Measurements from ENCODE around the gene IWS1.
"Not testable (repeated sequence)": the region's sequence is repeated elsewhere in the genome, so short reads cannot be mapped to it uniquely, and the experiment has no call there.

The IWS1 gene

DNA sequence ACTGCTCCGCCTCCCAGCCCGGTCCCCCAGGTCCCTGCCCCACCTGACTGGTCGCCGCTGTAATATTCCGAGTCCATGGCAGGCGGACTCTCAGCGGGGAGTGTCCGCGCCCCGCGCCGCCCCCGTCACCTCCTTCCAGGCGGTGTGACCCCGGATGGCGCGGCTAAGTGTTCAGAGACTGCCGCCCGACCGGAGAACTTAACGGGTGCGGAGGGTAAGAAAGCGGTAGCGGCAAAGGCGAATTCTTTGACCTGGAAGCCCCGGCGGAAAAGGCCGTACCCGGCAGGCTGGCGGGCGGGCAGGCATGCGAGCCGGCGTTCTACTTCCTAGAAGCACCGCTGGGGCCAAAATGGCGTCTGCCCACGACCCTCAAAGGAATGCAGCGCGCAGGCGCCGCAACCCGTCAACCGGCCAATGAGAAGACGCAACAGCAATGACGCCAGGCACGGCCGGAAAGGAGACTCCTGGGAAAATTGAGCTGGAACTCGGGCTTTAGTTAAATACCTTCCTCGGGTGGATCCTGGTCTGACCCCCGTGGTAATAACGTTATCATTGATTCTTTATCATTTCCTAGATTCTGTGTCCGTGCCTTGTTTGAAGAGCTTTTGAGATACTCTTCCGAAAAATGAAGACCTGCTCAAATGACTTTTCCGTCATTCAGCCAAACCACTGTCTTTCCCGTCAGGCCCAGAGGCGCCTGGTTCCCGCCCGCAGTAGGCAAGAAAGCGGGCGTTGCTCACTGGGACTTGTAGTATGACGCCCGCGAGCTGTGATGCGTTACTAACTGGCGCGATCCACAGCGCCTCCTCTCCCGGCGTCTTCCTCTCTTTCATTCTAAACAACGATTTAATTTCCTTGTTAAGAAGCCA lies at the start of gene IWS1:
Gene IWS1 (minus strand): TSS at position 358 of the 869 bp plus-strand sequence. CDS start 281 bp downstream, at position 77.
- peak; percentile 88 for DNase-seq (ENCODE audit: low read depth)

DNA sequence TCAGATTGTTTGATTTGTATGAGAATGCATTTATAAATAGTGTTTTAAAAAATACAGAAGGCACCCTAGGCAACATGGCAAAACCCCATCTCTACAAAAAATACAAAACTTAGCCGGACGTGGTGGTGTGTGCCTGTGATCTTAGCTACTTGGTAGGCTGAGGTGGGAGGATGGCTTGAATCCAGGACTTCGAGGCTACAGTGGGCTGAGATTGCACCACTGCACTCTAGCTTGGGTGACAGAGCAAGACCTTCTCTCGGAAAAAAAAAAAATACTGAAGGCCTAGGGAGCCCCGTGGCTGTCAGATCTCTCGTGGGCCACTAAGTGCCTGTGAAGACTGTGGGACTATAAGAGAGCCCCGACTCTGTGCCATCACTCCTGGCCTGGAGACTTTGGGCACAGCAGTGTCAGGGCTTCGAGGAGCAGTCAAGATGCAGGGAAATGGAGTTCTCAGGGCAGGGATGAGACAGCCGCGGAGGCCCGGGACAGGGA lies 49.7 kb upstream of the IWS1 start:
- DNase-seq (ENCODE audit: low read depth) = no peak

DNA sequence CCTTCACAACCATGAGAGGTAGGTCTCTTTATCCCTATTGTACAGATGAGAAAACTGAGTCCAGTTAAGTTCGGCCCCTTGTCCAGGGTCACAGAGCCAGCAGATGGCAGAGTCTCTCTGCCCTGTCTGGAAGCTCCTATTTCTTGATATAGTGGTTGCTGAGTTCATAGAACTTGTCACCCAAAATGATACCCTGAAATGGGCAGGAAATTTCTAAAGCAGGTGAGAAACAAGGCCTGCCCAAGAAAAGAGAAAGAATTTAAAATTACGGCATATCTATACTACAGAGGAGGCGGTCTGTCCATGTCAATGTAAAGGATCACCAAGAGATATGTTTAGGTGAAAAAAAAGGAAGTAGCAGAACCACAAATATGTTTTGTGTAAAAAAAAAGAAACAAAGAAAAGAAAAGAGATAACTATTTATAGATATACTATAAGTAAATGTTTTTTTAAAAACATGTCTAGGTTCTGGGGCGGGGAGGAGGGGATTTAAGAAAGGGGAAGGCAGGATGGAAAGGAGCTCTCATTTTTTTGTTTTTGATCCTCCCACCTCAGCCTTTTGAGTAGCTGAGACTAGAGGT lies 49.0 kb upstream of the IWS1 start:
- DNase-seq (ENCODE audit: low read depth) = no peak

DNA sequence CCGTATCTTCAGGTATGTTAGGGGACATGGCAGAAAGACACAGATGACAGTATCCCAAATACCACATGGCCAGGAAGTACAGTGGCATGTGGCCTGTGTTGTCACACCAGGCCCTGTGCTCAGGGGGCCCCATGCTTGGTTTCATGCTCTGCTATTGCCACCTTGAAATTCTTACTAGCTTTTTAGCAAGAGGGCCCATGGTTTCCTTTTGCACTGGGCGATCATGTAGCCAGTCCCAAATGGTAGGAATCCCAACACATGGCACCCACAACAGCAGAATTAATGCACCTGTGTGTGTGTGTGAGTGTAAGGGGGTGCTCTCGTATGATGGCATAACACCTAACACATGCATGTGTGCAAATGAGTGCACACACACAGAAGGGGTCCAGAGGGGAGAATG lies 48.4 kb upstream of the IWS1 start:
- no peak for DNase-seq (ENCODE audit: low read depth)

DNA sequence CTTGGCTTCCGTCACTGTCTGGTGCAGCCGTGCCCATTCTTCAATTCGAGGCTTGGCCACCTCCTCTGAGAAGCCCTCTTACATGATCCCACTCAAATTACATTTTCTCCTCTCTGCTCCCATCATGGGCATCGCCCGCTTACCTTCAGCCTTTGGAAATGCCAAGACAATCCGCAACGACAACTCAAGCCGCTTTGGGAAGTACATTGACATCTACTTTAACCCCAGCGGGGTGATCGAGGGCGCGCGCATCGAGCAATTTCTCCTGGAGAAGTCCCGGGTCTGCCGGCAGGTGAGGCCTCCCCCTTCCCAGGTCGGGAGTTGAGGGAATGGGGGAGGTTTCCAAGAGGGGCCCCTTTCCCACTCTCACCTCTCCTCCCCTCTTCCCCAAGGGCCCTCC lies 47.5 kb upstream of the IWS1 start:
- DNase-seq (ENCODE audit: low read depth) = no peak

DNA sequence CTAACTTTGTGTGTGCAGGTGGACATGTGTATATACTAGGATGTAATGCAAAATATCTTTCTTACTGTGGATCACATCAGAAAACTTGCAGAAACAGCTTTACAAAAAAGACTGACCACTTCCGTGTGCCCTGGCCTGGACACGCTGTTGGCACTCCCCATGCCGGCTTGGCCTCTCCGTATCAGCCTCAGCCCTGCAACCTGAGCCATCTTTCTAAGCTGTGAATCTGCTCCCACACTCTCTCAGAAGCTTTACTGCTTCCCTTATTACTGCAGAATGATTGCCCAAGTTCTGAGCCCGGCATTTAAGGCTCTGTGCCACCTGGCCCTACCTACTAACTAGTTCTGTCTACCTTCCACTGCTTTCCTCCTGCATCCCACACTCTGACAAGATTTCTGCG lies 47.0 kb upstream of the IWS1 start:
- DNase-seq (ENCODE audit: low read depth) = no peak

DNA sequence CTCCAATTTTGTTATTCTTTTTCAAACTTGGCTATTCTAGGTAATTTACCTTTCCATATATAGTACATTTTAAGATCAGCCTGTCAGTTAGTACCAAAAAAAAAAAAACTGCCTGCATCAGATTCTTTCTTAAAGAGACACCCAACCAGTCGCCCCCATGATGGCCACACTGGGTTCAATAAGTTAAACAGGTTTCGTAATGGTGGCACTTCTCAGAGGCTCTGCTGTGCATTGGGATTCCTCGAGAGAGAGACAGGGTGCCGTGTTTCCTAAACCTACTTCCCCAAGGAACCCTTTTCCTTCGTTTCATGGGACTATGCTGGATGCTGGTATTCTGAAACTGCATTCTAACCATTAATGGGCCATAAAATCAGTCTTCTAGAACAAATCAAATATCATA lies 46.6 kb upstream of the IWS1 start:
- DNase-seq (ENCODE audit: low read depth) = no peak

DNA sequence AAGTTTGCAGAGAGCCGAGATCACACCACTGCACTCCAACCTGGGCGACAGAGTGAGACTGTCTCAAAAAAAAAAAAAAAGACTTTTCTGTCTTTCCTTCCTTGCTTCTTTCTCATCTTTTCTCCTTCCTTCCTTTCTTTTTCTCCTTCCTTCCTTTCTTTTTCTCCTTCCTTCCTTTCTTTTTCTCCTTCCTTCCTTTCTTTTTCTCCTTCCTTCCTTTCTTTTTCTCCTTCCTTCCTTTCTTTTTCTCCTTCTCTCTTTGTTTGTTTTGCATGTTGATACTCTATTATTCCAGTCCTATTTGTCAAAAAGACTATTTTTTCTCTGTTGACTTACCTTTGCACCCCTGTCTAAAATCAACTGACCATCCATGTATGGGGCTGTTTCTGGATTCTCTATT lies 46.1 kb upstream of the IWS1 start:
- DNase-seq (ENCODE audit: low read depth) = not testable (repeated sequence)

DNA sequence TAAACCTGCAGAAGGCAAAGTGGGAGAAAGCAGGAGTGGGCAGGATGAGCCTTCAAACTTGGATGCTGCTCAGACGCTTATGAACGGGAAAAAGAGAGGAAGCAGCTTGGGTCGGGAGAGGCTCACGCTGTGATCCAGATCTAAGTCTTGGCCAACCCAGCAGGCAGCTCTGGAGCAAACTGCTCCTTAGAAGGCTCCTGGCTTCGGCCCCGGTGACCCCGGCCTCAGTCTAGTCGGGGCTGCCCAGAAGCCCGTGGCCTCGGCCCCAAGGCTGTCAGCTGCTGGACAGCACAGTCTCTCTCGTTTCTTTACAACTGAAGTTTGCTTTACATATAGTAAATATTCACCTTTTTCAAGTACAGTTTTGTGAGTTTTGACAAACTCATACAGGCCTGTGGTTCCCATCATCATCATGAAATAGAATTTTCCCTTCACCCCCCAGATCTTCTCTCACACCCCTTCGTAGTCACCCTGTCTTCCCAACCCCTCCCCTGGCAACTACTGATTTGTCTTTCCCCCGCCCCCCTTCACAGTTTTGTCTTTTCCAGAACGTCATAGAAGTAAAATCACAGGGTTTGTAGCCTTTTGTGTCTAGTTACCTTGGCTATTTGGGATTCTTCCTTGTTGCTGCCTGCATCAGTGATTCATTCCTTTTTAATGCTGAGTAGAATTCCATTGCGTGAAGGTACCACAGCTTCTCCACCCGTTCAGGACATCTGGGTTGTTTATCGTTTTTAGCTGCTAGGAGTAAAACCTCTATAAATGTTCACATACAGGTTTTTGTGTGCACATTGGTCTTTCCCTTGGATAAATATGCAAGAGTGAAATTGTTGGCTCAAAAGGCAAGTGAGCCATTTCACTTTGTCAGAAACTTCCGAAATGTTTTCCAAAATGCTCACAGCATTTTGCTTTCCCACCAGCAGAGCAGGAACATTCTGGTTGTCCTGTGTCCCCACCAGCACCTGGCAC lies 44.3 kb upstream of the IWS1 start:
- DNase-seq (ENCODE audit: low read depth) = no peak

DNA sequence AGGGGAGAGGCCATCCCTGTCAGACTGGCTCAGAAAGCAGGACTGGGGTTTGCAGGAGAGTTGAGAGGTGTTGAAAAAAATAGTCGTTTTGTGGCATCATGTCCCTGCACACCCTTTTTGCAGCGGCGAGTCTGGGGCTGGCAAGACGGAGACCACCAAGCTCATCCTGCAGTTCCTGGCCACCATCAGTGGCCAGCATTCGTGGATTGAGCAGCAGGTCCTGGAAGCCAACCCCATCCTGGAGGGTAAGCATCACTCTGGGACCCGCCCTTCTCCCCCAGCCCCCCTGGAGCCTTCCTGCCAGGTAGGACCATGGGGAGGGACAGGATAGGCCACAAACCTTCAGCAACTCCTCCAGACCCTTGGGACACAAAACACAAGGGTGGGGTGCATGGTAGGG lies 43.4 kb upstream of the IWS1 start:
- no peak for DNase-seq (ENCODE audit: low read depth)

DNA sequence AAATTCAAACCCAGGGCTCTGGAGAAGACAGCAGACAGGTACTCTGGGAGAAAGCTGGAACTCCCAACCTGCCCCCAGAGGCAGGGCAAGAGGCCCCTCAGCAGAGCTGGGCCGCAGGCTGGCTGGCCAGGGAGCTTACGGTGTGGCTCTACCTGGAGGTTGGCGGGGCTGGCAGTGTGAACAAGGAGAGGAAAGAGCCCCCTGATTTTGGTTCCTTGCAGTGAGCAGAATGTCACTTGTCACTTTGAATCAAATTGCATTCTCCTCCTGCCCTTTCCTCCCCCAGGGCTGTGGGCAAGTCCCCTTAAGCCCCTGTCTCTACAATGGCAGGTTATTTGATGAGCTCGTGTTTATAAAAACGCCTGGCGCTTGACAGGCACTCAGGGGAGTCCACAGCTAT lies 41.8 kb upstream of the IWS1 start:
- DNase-seq (ENCODE audit: low read depth) = no peak

DNA sequence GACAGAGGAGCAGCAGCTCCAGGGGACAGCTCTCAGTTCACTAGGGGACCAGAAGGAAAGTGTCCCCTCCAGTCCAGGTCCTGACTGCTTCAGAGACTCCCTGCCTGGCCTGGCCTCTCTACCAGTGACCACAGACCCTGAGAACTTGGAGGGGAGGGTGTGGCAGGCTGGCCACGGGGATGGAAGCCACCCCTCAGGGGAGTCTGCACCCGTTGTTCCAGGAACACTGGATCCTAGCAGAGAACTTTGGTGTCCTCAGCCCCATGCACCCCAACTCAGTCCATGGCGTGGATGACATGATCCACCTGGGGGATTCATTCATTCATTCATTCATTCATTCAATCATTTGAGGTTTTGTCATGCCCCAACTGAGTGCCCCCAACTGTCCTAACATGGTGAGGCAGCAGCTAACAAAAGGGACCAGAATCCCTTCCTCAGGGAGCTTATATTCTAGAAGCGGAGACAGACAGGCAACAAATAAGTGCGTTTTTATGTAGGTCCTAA lies 41.1 kb upstream of the IWS1 start:
- DNase-seq (ENCODE audit: low read depth) = no peak

DNA sequence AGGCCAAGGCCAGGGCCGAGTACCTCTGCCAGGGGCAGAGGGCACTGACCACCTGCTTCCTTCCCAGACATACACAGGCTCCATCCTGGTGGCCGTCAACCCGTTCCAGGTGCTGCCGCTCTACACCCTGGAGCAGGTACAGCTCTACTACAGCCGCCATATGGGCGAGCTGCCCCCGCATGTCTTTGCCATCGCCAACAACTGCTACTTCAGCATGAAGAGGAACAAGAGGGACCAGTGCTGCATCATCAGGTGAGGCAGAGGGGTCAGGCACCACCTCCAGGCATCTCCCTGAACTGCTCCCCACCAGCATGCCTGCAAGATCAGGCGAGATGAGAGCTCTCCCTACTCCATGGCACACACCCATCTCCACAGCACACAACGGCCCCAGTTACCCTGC lies 40.3 kb upstream of the IWS1 start:
- DNase-seq (ENCODE audit: low read depth) = no peak

DNA sequence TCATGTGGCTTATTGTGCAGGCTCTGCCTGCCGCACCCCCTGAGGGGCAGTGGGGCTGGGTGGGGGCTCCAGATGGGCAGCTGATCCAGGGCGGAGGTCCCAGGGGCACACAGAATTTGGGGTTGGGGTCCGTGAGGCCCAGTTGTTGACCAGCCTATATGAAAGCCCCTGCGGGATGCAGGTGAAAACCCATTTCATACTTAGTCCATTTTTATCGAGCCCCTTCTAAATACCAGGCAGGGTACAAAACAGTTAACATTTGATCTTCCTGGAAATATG lies 39.8 kb upstream of the IWS1 start:
- no peak for DNase-seq (ENCODE audit: low read depth)

DNA sequence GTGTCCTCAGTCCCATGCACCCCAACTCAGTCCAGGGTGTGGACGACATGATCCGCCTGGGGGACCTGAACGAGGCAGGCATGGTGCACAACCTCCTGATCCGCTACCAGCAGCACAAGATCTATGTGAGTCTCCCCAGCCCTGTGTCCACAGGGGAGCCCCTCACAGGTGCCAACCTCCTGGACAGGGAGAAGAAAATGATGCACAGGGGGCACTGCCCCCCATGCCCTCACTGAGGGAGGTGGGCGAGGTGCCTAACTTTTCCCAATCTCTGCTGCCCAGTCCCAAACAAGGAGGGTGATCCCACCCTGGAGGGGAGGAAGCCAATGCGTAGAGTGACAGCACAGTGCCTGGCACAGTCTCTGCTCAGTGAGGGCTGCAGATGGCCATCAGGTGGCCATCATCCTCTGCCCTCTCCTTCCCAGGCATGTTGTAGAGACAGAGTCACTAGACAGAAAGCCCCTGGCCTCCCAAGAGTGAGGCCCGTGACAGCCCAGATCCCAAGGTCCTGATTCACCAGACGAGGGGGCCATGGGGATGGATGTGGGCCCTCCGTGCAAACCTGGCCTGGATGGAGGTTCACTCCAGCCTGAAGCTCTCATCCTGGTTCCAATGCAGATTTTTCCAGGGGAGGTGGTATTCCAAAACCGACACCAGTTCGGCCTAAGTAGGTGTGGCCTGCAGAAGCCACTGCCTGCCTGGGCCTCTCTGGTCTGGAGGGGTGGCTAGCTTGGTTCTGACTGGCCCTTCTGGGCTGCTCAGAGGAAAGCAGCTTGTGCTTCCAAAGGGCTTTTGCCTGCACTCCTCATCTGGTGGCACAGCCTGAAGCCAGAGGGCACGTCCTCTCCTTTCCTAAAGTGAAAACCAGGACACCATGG lies 39.2 kb upstream of the IWS1 start:
- DNase-seq (ENCODE audit: low read depth) = no peak

DNA sequence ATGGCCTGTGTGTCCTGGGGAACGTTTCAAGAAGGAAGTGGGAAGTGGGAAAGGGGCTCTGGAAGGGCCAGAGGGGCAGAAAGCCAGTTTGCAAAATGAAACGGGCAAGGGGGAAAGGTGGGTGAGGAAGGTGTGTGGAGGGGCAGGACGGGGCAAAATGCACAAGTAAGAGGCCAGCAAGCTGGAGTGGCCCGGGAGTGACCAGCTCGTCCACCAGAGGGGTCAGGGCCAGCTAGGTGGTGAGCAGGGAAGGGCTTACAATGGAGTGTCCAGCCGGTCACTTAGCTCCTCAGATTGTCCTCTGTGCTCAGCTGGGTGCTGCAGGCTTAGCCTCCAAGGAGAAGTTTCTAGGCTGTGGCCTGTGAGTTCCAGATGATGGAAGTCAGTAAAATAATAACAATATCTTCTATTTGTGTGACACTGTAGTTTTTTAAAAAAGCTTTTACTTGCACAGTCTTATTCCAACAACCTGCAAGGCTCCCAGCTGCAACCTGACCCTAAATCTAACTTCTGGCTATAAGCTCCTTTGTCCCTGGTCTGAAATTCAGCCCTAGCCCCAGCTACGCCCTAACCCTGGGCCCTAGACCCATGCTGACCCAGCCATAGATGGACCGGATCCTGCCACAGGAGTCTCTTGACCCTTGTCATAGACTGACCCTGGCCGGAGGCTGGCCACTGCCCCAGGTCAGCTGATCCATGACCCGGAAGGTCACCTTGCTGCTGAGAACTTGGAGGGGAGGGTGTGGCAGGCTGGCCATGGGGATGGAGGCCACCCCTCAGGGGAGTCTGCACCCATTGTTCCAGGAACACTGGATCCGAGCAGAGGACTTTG lies 38.4 kb upstream of the IWS1 start:
- no peak for DNase-seq (ENCODE audit: low read depth)

DNA sequence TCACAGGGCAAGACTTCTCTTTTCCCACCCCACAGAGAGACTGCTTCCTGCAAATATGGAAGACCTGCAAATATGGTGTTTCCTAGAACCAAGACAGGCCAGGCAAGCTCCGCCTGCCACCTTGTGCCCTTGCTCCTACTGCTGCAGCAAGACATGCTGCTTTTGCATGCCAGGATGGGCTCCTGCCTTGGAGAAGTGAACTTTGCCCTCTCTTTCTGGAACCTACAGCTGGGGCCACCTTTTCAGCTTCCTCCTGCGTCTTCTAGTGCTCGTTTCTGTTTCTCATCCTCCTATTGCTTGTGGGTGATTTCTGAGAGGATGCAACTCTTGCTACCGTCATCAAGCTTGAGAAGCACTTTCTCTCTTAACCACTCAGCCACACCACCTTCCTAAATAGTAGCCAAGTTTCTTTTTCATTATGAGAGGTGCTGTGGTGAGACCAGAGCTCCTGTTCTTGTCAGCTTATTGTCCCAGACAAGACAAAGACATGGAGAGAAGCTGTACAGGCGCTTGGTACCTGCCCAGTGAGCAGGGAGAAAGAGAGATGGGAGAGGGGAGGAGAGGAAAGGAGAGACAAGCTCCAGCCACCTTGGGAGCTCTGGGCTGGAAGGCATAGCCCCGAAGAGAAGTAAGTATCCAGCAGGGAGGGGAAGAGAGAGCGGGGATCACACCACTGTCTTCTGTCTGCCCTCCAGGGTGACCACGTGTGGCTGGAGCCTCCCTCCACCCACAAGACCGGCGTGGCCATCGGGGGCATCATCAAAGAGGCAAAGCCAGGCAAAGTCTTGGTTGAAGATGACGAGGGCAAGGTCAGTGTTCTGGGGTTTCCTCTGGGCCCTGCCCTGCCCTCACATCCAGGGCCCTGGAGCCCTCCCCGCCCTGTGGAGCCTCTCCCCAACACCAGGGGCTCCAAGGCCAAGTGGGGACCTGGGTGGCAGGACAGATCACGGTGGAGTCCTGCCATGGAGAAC lies 37.5 kb upstream of the IWS1 start:
- no peak for DNase-seq (ENCODE audit: low read depth)

DNA sequence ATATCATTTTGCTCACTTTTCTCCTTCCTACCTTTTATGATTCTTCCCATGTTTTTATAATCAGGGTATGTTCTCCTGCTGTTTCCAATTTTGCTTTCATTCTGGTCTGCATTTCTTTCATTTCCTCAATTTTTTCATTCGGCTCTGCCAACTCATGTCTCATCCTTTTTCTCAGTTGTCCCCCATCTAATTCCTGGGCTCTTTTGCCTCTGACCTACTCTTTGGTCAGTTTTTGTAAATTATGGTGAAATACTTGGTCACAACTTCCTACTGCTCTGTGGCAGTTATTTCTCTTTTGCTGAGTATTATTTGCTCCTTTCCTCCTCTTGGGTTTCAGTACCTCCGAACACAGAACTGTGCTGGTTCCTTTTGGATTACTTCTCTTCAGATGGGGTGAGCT lies 36.6 kb upstream of the IWS1 start:
- no peak for DNase-seq (ENCODE audit: low read depth)

DNA sequence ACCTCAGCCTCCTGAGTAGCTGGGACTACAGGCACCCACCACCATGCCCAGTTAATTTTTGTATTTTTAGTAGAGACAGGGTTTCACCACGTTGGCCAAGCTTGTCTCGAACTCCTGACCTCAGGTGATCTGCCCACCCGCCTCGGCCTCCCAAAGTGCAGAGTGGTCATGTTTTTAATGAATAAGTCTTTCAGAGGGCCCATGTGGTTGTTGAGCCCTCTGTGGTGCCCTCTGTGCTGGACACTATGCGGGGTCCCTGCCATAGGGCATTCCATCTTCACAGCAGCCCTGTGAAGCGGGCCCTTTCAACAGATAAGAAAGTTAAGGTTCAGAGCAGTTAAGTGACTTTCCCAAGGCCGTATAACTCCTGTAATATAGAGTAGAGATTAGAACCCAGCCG lies 35.1 kb upstream of the IWS1 start:
- DNase-seq (ENCODE audit: low read depth) = no peak

DNA sequence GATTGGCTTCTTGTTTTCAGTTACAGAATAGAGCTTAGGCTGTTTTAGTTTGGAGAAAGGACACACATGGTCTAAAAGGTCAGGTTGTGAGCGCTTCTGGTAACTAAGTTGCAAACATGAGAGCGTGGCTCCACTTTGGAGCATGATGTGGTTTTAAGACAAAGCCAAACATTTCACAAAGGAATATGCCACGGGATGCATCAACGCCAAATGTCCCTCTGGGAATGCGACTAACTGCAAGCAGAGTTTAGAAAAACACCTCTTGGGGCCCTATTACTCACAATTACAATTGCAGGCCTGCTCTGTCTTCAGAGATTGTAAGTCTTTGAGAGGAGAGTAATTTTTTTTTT lies 34.6 kb upstream of the IWS1 start:
- no peak for DNase-seq (ENCODE audit: low read depth)

Measured in stimulated activated CD4-positive, alpha-beta T cell treated with anti-CD3 and anti-CD28 coated beads, Interleukin-2, amount 100 ng/mL, for 4 hours (primary cell).